Coronary artery (tissue), 2 donors: ENCODE measurements around the gene HSPG2.

Experiments
- DNase-seq: peaks from one replicate; pipeline ENCODE4 v3.0.0-alpha.2; 2017; ENCODE audit warnings: low spot score
- H3K27ac ChIP-seq, 2 donors: fragments of 200-600 bp; sonication (generic); one replicate each; pipeline ENCODE4 v1.5.1; 2016 to 2019
- H3K4me3 ChIP-seq: fragments of 200-600 bp; sonication (generic); 2 replicates; pipeline ENCODE4 v1.5.1; 2016; ENCODE audit warnings: mild to moderate bottlenecking, moderate library complexity
- CTCF ChIP-seq: fragments of 200-600 bp; sonication (generic); IDR thresholded peaks from one replicate; pipeline ENCODE4 v1.5.1; 2019; ENCODE audit warnings: antibody characterized with exemption

Gene HSPG2

GRCh38 chr1:21875621-21876063 is 61.5 kb downstream of the HSPG2 start:
- TF ChIP-seq CTCF = no peak
- Histone ChIP-seq H3K27ac (peak overlapping the region in 1 of 2 donors; percentile 57), H3K4me3 (no peak overlapping the region)
- no peak for DNase-seq

DNA sequence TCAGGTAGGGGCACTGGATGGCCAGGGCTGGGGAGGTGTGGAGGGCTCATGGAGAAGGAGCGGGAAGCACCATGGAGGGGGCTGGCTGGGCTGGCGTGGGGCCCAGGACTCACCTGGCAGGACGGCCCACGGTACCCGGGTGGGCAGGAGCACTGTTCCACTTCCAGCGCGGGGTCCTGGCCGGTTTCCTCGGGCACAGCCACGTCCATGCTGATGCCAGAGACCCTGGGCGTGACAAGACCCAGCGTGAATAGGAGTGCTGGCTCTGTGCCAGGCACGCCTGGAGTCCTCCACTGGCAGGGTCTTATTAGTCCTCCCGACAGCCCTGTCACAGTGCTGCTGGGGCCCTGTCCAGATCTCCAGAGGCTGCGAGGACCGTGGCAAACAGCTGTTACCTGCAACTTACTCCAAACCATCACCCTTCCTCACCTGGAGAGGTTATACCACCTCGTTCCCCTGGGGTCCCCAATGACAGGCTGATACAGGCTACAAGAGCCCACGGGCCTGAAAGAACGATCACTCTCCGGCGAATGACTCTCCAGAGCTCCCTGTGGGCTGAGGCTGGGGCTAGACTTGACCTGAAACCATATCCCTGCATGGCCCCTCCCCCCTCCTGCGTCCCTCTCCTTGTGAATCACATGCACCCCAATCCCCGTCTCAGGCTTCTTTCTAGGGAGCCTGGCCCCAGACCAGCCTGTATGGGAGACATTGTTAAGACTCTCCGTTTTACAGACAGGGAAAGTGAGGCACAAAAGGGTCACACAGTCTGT is 62.1 kb downstream of the HSPG2 start:
- no peak for TF ChIP-seq CTCF
- Histone ChIP-seq H3K27ac (peak overlapping the region in 1 of 2 donors; percentile 57), H3K4me3 (no peak overlapping the region)
- DNase-seq = no peak

- DNase-seq = no peak
- Histone ChIP-seq H3K4me3 (no peak overlapping the region), H3K27ac (peak overlapping the region in 1 of 2 donors; percentile 57)
- no peak for TF ChIP-seq CTCF
Observed at GRCh38 chr1:21874328-21874727, 62.8 kb downstream of the HSPG2 start.

GRCh38 chr1:21873761-21874160 is 63.3 kb downstream of the HSPG2 start:
- no peak overlapping the region for H3K4me3 ChIP-seq
- no peak for DNase-seq
- H3K27ac ChIP-seq = peak overlapping the region in 1 of 2 donors; percentile 57
- TF ChIP-seq CTCF = no peak

- Histone ChIP-seq H3K27ac (peak overlapping the region in 1 of 2 donors; percentile 42), H3K4me3 (no peak overlapping the region)
- DNase-seq = no peak
Observed at GRCh38 chr1:21873174-21873573, 63.9 kb downstream of the HSPG2 start.

DNA sequence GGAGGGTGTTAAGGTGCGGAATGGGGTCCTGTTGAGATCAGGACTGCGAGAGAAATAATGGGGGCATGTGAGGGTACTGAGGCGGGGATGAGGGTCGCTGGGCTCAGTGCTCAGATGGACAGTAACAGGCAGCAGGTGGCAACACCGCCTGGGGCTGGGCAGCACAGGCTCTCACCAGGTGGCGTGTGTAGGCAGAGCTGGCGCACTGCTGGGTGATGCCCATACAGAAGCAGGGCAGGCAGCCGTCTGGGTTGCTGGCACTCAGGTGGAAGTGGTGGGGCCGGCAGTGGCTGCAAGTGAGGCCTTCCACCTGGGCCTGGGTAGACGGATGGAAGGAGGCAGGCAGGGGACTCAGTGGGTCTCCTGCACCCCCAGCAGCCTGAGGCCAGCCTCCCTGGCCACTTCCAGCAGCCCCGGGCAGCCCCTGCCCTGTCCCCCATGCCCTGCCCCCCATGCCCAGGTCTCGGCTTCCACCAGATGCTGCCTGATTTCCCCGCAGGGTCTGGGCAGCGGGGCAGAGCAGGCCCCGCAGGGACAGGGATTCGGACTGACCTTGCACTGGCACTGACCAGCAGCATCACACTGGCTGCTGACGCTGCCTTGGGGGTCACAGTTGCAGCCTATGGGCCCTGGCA is 64.5 kb downstream of the HSPG2 start:
- TF ChIP-seq CTCF = no peak
- H3K27ac ChIP-seq = peak overlapping the region; percentile 2 to 42
- DNase-seq = no peak

More at GRCh38 chr1:21873174-21873573, 63.9 kb downstream of the HSPG2 start:
- no peak for TF ChIP-seq CTCF

More for the DNA sequence above, 64.5 kb downstream of the HSPG2 start:
- H3K4me3 ChIP-seq = no peak overlapping the region
